Left lung (tissue), 10 donors: ENCODE data around the gene AMIGO3. TPM values are rescaled to one million over a fixed set of nuclear protein-coding genes. Genes with fewer than 3 reads are reported as not detected.

Source experiments
- ATAC-seq: fragments of 200-7000 bp; cut with Tn5 transposase; one replicate; pipeline ENCODE4 v1.9.1; 2020; ENCODE audit warnings: moderate library complexity
- DNase-seq, 4 donors: peaks; one replicate each; pipeline ENCODE4 v3.0.0-alpha.2; 2013 to 2020
- H3K27ac ChIP-seq, 2 donors: fragments of 200-600 bp; sonication (generic) in 1 of 2; one replicate each; pipeline versions ENCODE4 v1.5.0 to v1.8.0; 2020 to 2021
- H3K27me3 ChIP-seq, 2 donors: fragments of 200-600 bp; sonication (generic) in 1 of 2; one replicate each; pipeline versions ENCODE4 v1.5.0 to v1.8.0; 2020 to 2021
- H3K36me3 ChIP-seq, 2 donors: fragments of 200-600 bp; sonication (generic) in 1 of 2; one replicate each; pipeline versions ENCODE4 v1.5.0 to v1.8.0; 2020 to 2021
- H3K4me1 ChIP-seq, 2 donors: fragments of 200-600 bp; one replicate each; pipeline ENCODE4 v1.8.0; 2021
- H3K4me3 ChIP-seq, 2 donors: fragments of 200-600 bp; sonication (generic) in 1 of 2; one replicate each; pipeline versions ENCODE4 v1.5.0 to v1.8.0; 2020 to 2021; ENCODE audit warnings: mild to moderate bottlenecking in 1 of 2
- H3K9me3 ChIP-seq, 2 donors: fragments of 200-600 bp; sonication (generic) in 1 of 2; one replicate each; pipeline versions ENCODE4 v1.5.0 to v1.8.0; 2020 to 2021
- CTCF ChIP-seq, 2 donors: fragments of 200-600 bp; sonication (generic) in 1 of 2; IDR thresholded peaks; one replicate each; pipeline versions ENCODE4 v1.5.0 to v1.8.0; 2021; ENCODE audit warnings: antibody characterized with exemption in 2 of 2
- intact Hi-C, 2 donors: fragments of 100-400 bp; cut with DNase I; formaldehyde crosslinking; loops; one replicate each; pipeline versions ENCODE4 v1.11.2 to v1.14.2; 2022
- polyA plus RNA-seq, 6 donors: library from polyadenylated mRNA; unstranded; fragments of 120-200 nt; gene quantifications; one replicate each; pipeline ENCODE4 v1.2.1, GENCODE V29; 2013; ENCODE audit not compliant: insufficient read length in 6 of 6
- total RNA-seq, 2 donors: library from RNA; stranded (reverse); fragmentation: NEBNext Ultra II Directional; extraction: Animal tissue kit (Norgen Biotek cat#: 25700); gene quantifications; one replicate each; pipeline ENCODE4 v1.2.1, GENCODE V29; 2021
- donor health status: DM: no; HTN: yes; CAD: no.
- donor health status: DM: no; HTN: no; CAD: no.

AMIGO3 gene
- total and polyA plus RNA-seq, 8 donors: 0.47 to 2.4 (median 1.8) TPM; not detected in 1

DNA sequence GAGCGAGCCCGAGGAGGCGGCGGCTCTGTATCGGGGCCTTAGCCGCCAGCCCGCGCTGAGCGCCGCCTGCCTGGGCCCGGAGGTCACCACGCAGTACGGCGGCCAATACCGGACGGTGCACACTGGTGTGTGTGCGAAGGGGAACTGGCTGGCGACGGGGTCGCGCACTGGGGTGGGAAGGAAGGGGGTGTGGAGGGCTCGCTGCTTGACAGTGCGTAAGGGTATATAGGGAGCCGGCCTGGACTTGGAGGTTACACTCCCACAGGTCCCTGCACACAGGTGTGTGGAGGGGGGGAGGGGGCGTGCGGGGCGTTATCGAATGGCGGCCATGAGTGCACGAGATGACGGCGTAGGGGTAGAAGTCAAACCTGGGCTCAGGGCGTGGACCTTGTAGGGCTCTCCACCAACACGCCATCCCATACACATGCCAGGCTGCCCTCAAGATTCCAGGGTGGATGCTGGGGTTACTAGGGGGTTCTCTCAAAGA lies 44.9 kb downstream of the AMIGO3 start:
- no peak for TF ChIP-seq CTCF (IDR thresholded peaks at IDR 0.05)
- H3K36me3 ChIP-seq: peaks cover 0 to 41% of the 10 kb centered on the region in 2 donors
- intact Hi-C loops: loop anchor here in 1 of 2 donors (5.0 kb wide), 1 partner anchor 137 kb away; no protein-coding TSS in a partner anchor
- H3K9me3 ChIP-seq: no peaks in the 10 kb centered on the region
- H3K4me3 ChIP-seq: peak overlapping the region; percentile 72 to 97
- H3K4me1 ChIP-seq: peaks cover 7 to 32% of the 10 kb centered on the region in 2 donors
- H3K27me3 ChIP-seq: no peaks in the 10 kb centered on the region
- H3K27ac ChIP-seq: peak overlapping the region; percentile 86 to 97
- no peak for DNase-seq
- ATAC-seq: peak; percentile 25

DNA sequence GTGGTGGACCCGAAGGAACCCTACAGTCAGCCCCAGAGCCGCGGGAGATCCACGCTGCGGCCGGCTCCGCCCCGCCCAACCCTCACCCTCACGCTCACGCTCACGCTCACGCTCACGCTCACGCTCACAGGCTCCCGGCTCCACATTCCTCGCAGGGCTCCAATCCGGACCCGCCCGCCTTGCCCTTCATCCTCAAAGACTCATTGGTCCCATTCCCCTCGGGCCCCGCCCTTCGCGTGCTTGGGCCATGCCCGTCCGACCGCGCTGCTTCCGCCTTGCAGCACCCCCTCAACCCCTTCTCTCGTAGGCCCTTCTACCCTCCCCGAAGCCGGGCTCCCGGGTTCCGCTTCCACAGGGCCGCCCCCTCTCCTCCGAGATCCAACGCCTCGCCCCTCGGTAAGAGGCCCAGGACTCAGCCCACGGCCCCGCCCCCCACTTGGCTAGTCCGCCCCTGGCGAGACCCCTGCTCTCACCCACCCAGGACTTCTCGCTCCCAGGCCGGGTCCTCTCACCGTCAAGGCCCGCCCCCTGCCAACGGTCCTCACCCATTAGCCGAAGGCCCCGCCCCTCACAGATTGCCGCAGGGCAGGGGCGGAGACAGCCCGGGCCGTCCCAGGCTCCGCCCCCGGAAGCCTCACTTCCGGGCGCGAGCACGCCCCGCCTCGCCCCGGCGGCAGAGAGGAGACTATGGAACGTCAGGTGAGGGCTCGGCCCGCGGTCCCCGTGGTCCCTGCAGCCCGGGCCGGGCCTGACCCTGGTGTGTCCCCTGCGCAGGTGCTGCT lies 45.6 kb downstream of the AMIGO3 start, which contains the start of gene APEH:
TSS of gene APEH (plus strand) at position 637 of the 782 bp plus-strand sequence. CDS start at position 688, 51 bp downstream.
- DNase-seq (peak; percentile 92 to 99 (median 96)), ATAC-seq (peak; percentile 95)
- Histone ChIP-seq H3K36me3 (peaks cover 0 to 34% of the 10 kb centered on the region in 2 donors), H3K9me3 (no peaks in the 10 kb centered on the region), H3K27ac (peak within 1 kb of the TSS; percentile 86 to 97), H3K4me3 (peak within 1 kb of the TSS; percentile 72 to 97), H3K27me3 (no peaks in the 10 kb centered on the region), H3K4me1 (peaks cover 7 to 32% of the 10 kb centered on the region in 2 donors)
- TF ChIP-seq CTCF (IDR thresholded peaks at IDR 0.05): no peak
- intact Hi-C loops: loop anchor here in 1 of 2 donors (5.0 kb wide), 1 partner anchor 137 kb away; no protein-coding TSS in a partner anchor

GRCh38 chr3:49673121-49673714 lies 46.3 kb downstream of the AMIGO3 start:
- H3K4me3 ChIP-seq: peak overlapping the region; percentile 72 to 97
- H3K4me1 ChIP-seq: peaks cover 7 to 32% of the 10 kb centered on the region in 2 donors
- DNase-seq (no peak), ATAC-seq (no peak)
- H3K27ac ChIP-seq: peak overlapping the region; percentile 86 to 97
- H3K36me3 ChIP-seq: peaks cover 0 to 27% of the 10 kb centered on the region in 2 donors
- H3K27me3 ChIP-seq: no peaks in the 10 kb centered on the region
- intact Hi-C loops: loop anchor here in 1 of 2 donors (5.0 kb wide), 1 partner anchor 136 kb away; no protein-coding TSS in a partner anchor
- no peaks in the 10 kb centered on the region for H3K9me3 ChIP-seq
- TF ChIP-seq CTCF (IDR thresholded peaks at IDR 0.05): no peak

DNA sequence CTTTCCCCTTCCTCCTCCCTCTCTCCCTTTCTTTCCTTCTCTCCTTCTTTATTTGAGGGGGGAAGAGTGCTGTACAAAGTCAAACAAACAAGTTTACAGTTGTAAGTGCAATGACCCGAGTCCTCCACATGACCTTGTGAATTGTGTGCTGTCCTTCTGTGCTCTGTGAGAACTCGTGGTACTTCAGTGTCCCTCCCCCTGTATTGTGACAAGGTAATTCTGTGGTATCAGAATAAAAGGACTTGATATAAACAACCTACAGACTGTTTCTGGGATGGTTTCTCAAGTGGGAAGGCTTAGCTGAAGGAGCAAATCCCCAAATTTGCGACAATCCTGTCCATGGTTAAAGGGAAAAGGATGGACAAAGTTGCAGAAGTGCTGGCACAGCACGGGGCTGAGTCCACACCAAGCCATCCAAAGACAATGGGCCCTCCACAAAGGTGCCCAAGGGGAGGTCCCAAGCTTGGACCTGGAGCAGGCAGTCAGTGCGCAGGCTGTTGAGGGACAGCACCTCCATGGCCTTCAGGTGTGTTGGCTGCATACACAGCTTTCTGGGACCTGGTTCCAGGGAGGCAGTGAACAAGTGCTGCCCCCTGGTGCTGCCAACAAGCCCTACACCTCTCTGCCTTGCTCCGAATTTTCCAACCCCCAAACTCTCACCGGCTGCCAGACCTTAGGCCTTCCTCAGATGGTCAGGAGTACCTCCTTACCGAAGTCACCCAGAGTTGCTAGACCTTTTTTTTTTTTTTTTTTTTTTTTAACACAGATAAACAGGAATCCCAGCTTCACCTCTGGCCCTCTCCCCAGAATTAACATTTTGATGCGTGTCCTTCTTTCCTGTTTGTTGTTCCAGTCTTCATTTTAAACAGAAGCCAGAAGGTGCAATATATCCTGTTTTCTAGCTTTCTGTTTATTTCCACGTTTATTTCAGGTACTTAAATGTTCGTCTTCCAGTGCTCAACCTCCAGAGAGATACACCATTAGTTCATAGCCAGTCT lies 47.9 kb downstream of the AMIGO3 start:
- DNase-seq: peak; percentile 43 to 84 (median 70)
- H3K4me3 ChIP-seq: no peak overlapping the region
- no peaks in the 10 kb centered on the region for H3K27me3 ChIP-seq
- no peak overlapping the region for H3K27ac ChIP-seq
- H3K36me3 ChIP-seq: peaks cover 0 to 11% of the 10 kb centered on the region in 2 donors
- ATAC-seq: peak; percentile 35
- peaks cover 7 to 32% of the 10 kb centered on the region in 2 donors for H3K4me1 ChIP-seq
- intact Hi-C loops: loop anchor here in 1 of 2 donors (5.0 kb wide), 1 partner anchor 134 kb away; no protein-coding TSS in a partner anchor
- peak; percentile 66 to 81 for TF ChIP-seq CTCF (IDR thresholded peaks at IDR 0.05)
- H3K9me3 ChIP-seq: no peaks in the 10 kb centered on the region
